WERI-Rb-1 (cell line): ENCODE measurements around the gene TMPRSS9.

Experiments
- DNase-seq: peaks from one replicate; pipeline ENCODE4 v3.0.0-alpha.2; 2020
- H3K27ac ChIP-seq: fragments of 250-450 bp; sonication (Bioruptor Pico); 2 replicates; pipeline ENCODE4 v1.5.1; 2020; ENCODE audit warnings: mild to moderate bottlenecking, moderate library complexity
- H3K27me3 ChIP-seq: fragments of 250-450 bp; sonication (Bioruptor Pico); 2 replicates; pipeline ENCODE4 v1.5.1; 2021; ENCODE audit warnings: mild to moderate bottlenecking, low read depth, moderate library complexity; ENCODE audit not compliant: insufficient read depth, severe bottlenecking
- H3K36me3 ChIP-seq: fragments of 250-450 bp; sonication (Bioruptor Pico); 2 replicates; pipeline ENCODE4 v1.5.1; 2020; ENCODE audit warnings: mild to moderate bottlenecking, moderate library complexity
- H3K4me3 ChIP-seq: 2 replicates; pipeline ENCODE4 v1.5.1; 2011; ENCODE audit warnings: low read depth, mild to moderate bottlenecking, control low read depth, low read length
- H3K9me3 ChIP-seq: fragments of 250-450 bp; sonication (Bioruptor Pico); 2 replicates; pipeline ENCODE4 v1.5.1; 2021; ENCODE audit warnings: mild to moderate bottlenecking, moderate library complexity; ENCODE audit not compliant: severe bottlenecking
- TF ChIP-seq, protein P1 (sequence below): IDR thresholded peaks from 2 replicates; pipeline ENCODE4 v1.5.1; 2011; ENCODE audit warnings: low read depth, mild to moderate bottlenecking, control low read depth, inconsistent platforms, low read length

TMPRSS9 gene

DNA sequence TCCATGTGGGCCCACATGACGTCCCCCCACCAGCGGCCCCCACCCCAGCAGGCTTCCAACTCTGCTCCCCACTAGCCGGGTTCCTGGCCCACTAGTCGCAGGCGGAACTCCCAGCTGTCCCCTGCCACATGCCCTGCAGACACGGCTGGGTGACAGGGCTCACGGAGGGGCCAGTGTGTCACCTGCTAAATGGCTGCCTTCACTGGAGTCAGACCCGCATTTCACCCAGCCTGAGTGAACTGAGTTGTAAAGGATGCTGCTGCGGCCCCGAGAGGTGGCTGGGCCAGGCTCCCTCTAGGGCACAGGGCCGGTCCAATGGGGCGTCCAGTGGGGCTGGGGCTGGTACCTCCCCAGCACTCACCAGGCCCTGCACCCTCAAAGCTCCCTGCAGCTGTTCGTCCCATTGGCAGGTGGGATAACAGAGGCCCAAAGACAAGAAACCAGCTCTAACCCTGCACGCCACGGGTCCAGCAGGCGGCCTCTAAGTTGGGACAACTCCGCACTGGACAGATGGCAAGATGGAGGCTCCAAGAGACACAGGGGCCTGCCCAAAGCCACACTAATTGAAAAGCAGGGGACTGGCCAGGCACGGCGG, 93.5 kb downstream of the TMPRSS9 start:
- no peaks in the 10 kb centered on the region for H3K27me3 ChIP-seq
- TF ChIP-seq, protein P1, sequence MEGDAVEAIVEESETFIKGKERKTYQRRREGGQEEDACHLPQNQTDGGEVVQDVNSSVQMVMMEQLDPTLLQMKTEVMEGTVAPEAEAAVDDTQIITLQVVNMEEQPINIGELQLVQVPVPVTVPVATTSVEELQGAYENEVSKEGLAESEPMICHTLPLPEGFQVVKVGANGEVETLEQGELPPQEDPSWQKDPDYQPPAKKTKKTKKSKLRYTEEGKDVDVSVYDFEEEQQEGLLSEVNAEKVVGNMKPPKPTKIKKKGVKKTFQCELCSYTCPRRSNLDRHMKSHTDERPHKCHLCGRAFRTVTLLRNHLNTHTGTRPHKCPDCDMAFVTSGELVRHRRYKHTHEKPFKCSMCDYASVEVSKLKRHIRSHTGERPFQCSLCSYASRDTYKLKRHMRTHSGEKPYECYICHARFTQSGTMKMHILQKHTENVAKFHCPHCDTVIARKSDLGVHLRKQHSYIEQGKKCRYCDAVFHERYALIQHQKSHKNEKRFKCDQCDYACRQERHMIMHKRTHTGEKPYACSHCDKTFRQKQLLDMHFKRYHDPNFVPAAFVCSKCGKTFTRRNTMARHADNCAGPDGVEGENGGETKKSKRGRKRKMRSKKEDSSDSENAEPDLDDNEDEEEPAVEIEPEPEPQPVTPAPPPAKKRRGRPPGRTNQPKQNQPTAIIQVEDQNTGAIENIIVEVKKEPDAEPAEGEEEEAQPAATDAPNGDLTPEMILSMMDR, result no peak
- no peak overlapping the region for H3K4me3 ChIP-seq
- DNase-seq, result no peak
- peaks cover 41% of the 10 kb centered on the region for H3K36me3 ChIP-seq
- no peaks in the 10 kb centered on the region for H3K9me3 ChIP-seq
- H3K27ac ChIP-seq, result no peak overlapping the region

DNA sequence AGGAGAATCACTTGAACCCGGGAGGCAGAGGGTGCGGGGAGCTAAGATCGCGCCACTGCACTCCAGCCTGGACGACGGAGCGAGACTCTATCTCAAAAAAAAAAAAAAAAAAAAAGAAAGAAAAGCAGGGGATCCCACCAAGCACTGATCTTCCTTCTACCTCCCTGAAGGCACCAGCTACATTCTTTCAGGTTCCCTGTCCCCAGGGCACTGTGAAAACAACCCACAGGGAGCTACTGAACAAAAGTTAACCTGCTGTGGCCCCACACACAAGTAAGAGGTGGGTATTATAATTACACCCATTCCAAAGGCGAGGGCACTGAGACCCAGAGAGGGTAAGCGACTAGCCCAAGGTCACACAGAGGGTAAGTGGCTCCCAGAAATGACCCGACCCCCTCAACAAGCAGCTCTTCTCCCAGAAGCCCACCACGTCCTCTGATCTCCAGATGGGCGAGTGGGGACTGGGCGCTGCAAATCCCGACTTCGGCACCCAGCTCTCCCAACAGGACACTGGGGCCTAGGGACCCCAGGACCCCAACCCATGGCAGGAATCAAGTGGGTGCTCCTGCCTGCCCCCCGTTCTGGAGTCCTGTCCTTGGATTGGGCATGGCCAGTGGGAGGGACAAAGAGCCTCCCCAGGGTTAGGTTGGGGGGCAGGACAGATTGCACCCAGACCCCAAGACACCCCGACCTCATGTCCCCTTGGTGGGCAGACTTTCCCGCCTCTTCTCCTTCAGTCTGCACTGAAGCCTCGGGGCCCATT, 94.3 kb downstream of the TMPRSS9 start:
- TF ChIP-seq, protein P1, result no peak
- Histone ChIP-seq H3K27me3 (no peaks in the 10 kb centered on the region), H3K36me3 (peaks cover 34% of the 10 kb centered on the region), H3K4me3 (no peak overlapping the region), H3K27ac (no peak overlapping the region), H3K9me3 (no peaks in the 10 kb centered on the region)
- DNase-seq, result no peak

DNA sequence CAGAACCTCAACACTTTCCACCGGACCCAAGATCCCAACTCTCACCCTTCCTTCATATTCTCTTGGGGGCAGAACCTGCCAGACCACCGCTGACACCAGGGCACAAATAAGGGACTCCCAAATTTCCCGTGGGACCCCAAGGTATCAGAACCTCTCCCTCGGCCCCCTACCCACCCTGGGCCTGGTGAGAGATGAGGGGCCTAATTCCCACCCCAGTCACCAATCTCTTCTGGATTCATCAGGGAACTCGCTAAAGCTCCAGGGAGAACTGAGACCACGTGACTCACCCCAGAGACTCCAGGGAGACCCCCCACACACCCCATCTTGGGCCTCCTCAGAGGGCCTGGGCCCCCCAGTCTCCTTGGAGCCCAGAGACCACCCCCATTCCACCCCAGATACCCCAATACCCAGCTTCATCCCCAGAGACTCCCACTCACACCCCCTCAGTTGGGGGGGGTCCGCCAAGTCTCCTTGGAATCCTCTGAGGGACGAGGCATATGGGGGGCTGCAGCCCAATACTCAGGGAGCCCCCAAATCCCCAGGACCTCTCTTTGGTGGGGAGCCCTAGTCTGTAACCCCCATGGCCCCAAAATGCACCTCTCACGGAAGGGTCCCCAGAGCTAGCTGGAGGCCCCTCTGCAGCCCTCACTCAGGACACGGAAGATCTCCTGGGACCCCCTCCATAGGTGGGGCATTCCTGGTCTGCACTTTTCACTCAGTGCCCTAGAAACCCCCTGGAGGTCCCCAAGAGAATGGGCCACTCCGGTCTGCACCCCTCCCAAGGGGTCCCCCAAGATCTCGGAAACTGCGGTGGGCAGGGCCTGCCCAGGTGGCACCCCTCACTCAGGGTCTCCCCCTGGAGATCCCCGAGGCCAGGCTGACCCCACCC, 95.1 kb downstream of the TMPRSS9 start:
- H3K36me3 ChIP-seq, result peaks cover 26% of the 10 kb centered on the region
- DNase-seq, result no peak
- peak overlapping the region; percentile 98 for H3K4me3 ChIP-seq
- no peaks in the 10 kb centered on the region for H3K27me3 ChIP-seq
- TF ChIP-seq, protein P1, result no peak
- H3K9me3 ChIP-seq, result no peaks in the 10 kb centered on the region
- peak overlapping the region; percentile 89 for H3K27ac ChIP-seq

DNA sequence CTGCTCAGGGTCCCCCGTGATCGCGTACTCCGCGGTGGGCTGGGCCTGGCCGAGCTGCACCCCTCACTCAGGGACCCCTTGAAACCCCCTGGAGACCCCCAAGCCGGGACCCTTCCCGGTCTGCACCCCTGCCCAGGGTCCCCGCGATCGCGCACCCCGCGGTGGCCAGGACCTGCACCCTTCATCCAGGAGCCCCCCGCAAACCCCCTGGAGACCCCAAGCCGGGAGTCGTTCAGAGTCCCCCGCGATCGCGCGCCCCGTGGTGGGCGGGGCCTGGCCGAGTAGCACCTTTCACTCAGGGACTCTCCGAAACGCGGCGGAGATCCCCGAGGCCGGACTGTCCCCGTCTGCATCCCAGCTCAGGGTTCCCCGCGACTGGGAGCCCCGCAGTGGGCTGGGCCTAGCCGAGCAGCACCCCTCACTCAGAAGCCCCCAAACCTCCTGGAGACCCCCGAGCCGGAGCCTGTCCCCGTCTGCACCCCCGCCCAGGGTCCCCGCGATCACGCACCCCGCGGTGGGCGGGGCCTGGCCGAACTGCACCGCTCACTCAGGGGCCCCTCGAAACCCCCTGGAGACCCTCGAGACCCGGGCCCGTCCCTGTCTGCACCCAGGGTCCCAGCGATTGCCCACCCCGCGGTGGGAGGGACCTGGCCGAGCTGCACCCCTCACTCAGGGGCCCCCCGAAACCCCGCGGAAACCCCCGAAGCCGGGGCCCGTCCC, 95.9 kb downstream of the TMPRSS9 start:
- Histone ChIP-seq H3K9me3 (no peaks in the 10 kb centered on the region), H3K27ac (peak overlapping the region; percentile 89), H3K36me3 (peaks cover 18% of the 10 kb centered on the region), H3K4me3 (peak overlapping the region; percentile 98), H3K27me3 (no peaks in the 10 kb centered on the region)
- DNase-seq, result peak; percentile 41
- TF ChIP-seq, protein P1, result no peak

DNA sequence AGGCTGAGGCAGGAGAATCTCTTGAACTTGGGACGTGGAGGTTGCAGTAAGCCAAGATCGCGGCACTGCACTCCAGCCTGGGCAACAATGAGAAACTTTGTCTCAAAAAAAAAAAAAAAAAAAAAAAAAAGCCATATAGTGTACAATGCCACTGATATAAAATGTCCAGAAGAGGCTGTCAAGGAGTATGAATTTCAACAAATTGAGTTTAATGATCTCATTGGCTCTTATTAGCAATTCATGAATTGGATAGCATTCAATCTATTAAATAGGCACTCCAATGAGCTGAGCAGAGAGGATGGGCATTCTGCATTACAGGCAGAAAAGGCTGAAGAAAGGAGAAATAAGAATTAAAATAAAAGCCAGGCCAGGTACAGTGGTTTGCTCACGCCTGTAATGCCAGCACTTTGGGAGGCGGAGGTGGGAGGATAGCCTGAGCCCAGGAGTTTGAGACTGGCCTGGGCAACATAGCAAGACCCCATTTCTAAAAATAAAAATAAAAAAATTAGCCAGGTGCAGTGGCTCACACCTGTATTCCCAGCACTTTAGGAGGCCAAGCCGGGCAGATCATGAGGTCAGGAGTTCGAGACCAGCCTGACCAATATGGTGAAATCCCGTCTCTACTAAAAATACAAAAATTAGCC, 97.5 kb downstream of the TMPRSS9 start:
- TF ChIP-seq, protein P1, result no peak
- Histone ChIP-seq H3K27ac (peak overlapping the region; percentile 82), H3K9me3 (no peaks in the 10 kb centered on the region), H3K27me3 (no peaks in the 10 kb centered on the region), H3K36me3 (peaks cover 6% of the 10 kb centered on the region), H3K4me3 (peak overlapping the region; percentile 51)
- DNase-seq, result no peak
